ENCODE data around the gene LRP4. TPM values are rescaled to one million over a fixed set of nuclear protein-coding genes. Genes with fewer than 3 reads are reported as not detected.

Gene LRP4
- total RNA-seq, 1 experiment from 2014 or later = 11.6 TPM

- Histone ChIP-seq H3K4me2 (ENCODE audit: insufficient read depth, insufficient read length, low read length) (peak overlapping the region; percentile 91), H3K79me2 (ENCODE audit: insufficient read depth, low read length) (peaks cover 3% of the 10 kb centered on the region; the same call in 1 of the 2 replicates), H3K9me3 (ENCODE audit: control insufficient read depth, low read depth, low read length) (no peaks in the 10 kb centered on the region), H3K4ac (ENCODE audit: low read depth, low read length) (no peak overlapping the region), H4K5ac (ENCODE audit: insufficient read length, low read depth, low read length) (no peak overlapping the region), H3K18ac (ENCODE audit: insufficient read length, low read depth, low read length) (no peak overlapping the region), H4K91ac (ENCODE audit: insufficient read length, low read depth, low read length) (no peak overlapping the region), H3K4me1 (ENCODE audit: insufficient read depth, low read length) (peaks cover 8% of the 10 kb centered on the region; the same call in 1 of the 2 replicates), H3K9ac (ENCODE audit: extremely low read depth, insufficient read length, low read length) (peak overlapping the region; percentile 35), H2BK12ac (ENCODE audit: insufficient read length, low read depth, low read length) (no peak overlapping the region), H2BK15ac (ENCODE audit: low read depth, low read length) (no peak overlapping the region), H4K8ac (replicated peaks; ENCODE audit: insufficient read length, low read depth, low read length) (no peak overlapping the region), H3T11ph (ENCODE audit: low read length) (no peak overlapping the region), H3K23ac (ENCODE audit: insufficient read length, low read depth, low read length) (no peak overlapping the region), H2AFZ (ENCODE audit: low read length) (no peak overlapping the region), H3K79me1 (ENCODE audit: insufficient read depth, low read depth, low read length, poor library complexity, severe bottlenecking) (no peaks in the 10 kb centered on the region), H3K14ac (ENCODE audit: insufficient read depth, low read length) (no peak overlapping the region; the same call in 1 of the 2 replicates), H2AK5ac (ENCODE audit: insufficient read length, low read length) (no peak overlapping the region), H3K56ac (ENCODE audit: insufficient read length, low read depth, low read length) (no peak overlapping the region), H2BK20ac (ENCODE audit: low read depth, low read length, poor library complexity, severe bottlenecking) (no peak overlapping the region), H3K27ac (ENCODE audit: insufficient read length, low read depth, low read length) (no peak overlapping the region), H4K20me1 (ENCODE audit: control insufficient read depth, insufficient read depth, insufficient read length) (no peaks in the 10 kb centered on the region), H3K23me2 (ENCODE audit: insufficient read length, low read depth, low read length, poor library complexity, severe bottlenecking) (peaks cover 24% of the 10 kb centered on the region), H2BK120ac (ENCODE audit: low read depth, low read length, poor library complexity, severe bottlenecking) (no peak overlapping the region), H3K27me3 (ENCODE audit: insufficient read depth, low read length) (no peaks in the 10 kb centered on the region; the same call in 1 of the 2 replicates), H2BK5ac (ENCODE audit: insufficient read length, low read length) (no peak overlapping the region)
- H3K4me1 Mint-ChIP-seq = peaks cover 53 to 57% of the 10 kb centered on the region in 2 experiments
- no peak for DNase-seq
- peaks cover 42% of the 10 kb centered on the region for H3K27me3 Mint-ChIP-seq (ENCODE audit: low read depth)
- no peaks in the 10 kb centered on the region; a peak in 1 of 5 replicates for H3K9me3 Mint-ChIP-seq
- peaks cover 2 to 4% (median 4%) of the 10 kb centered on the region in 3 experiments; a peak in 4 of 7 replicates for H3K36me3 Mint-ChIP-seq (ENCODE audit: insufficient read depth in 1 of 3, low read depth in 3 of 3)
- peak overlapping the region in 1 of 3 experiments; percentile 84; a peak in 2 of 7 replicates for H3K27ac Mint-ChIP-seq
- H3K4me3 Mint-ChIP-seq = peak overlapping the region; percentile 79 to 97
- TF ChIP-seq CTCF (conservative IDR thresholded peaks at IDR 0.05) = no peak
- WGBS (ENCODE audit: extremely low coverage, insufficient read length, low lambda C conversion rate) = no CpG with 5 or more reads among the region's 22 CpGs
These were observed 628 bp downstream of the LRP4 start for GRCh38 chr11:46917762-46918082.
